IMR-90 (cell line): Measurements from ENCODE around the gene NOS1. TPM values are rescaled to one million over a fixed set of nuclear protein-coding genes. Genes with fewer than 3 reads are reported as not detected.
A peak's percentile ranks its signal among the peaks of the same experiment; 100 is the strongest.

Experiments used
- ATAC-seq: fragments of 200-7000 bp; cut with Tn5 transposase; 2 replicates; pipeline ENCODE4 v1.9.1; 2020; ENCODE audit warnings: low read depth, mild to moderate bottlenecking, moderate library complexity
- BruUV-seq: library from RNA; stranded (reverse); fragments of 400-500 nt; replicated peaks from 2 replicates; lab custom pipeline; 2021; lab: Mats Ljungman, UMichigan
- CTCF ChIA-PET: fragments of 300-600 bp; formaldehyde crosslinking; extraction: SDS; loops from one replicate; lab custom pipeline; 2021; ENCODE audit warnings: antibody characterized with exemption; lab: Yijun Ruan, JAX
- POLR2A ChIA-PET: fragments of 300-600 bp; sonication (Branson Sonifier 250); formaldehyde crosslinking; loops from one replicate; lab custom pipeline; 2022; ENCODE audit warnings: antibody characterized with exemption; ENCODE audit not compliant: unreplicated experiment; lab: Charles Lee
- DNase-seq: peaks from one replicate; pipeline ENCODE4 v3.0.0; 2013
- H2AFZ ChIP-seq: replicated peaks from 2 replicates; pipeline ENCODE3; 2013; ENCODE audit warnings: low read length, mild to moderate bottlenecking; ENCODE audit not compliant: poor library complexity
- H2AK5ac ChIP-seq: 2 replicates; pipeline ENCODE4 v1.6.1; 2013; ENCODE audit warnings: low read depth, low read length, inconsistent platforms
- H2AK9ac ChIP-seq: replicated peaks from 2 replicates; pipeline ENCODE3; 2013; ENCODE audit warnings: mild to moderate bottlenecking, low read depth, low read length, moderate library complexity; ENCODE audit not compliant: poor library complexity
- H2BK120ac ChIP-seq: 2 replicates; pipeline ENCODE4 v1.6.1; 2013; ENCODE audit warnings: low read depth, low read length, inconsistent platforms
- H2BK15ac ChIP-seq: 3 replicates; pipeline ENCODE4 v1.6.1; 2013; ENCODE audit warnings: low read depth, low read length, inconsistent platforms
- H2BK20ac ChIP-seq: 2 replicates; pipeline ENCODE4 v1.6.1; 2013; ENCODE audit warnings: low read depth, mild to moderate bottlenecking, inconsistent platforms, low read length, moderate library complexity
- H2BK5ac ChIP-seq: 2 replicates; pipeline ENCODE4 v1.6.1; 2013; ENCODE audit warnings: mild to moderate bottlenecking, low read depth, low read length, inconsistent platforms; ENCODE audit not compliant: poor library complexity, severe bottlenecking
- H3K14ac ChIP-seq: replicated peaks from 2 replicates; pipeline ENCODE4 v1.6.1; 2013; ENCODE audit warnings: low read depth, low read length, inconsistent platforms
- H3K18ac ChIP-seq: 2 replicates; pipeline ENCODE4 v1.6.1; 2013; ENCODE audit warnings: low read depth, low read length, control low read depth
- H3K23ac ChIP-seq: 2 replicates; pipeline ENCODE4 v1.6.1; 2013; ENCODE audit warnings: low read depth, low read length, inconsistent platforms
- H3K27ac ChIP-seq: 2 replicates; pipeline ENCODE4 v1.5.1; 2013; ENCODE audit warnings: mild to moderate bottlenecking, control low read depth, low read length; ENCODE audit not compliant: insufficient read depth
- H3K27me3 ChIP-seq: 2 replicates; pipeline ENCODE4 v1.6.1; 2013; ENCODE audit warnings: low read length; ENCODE audit not compliant: control insufficient read depth, insufficient read depth
- H3K36me3 ChIP-seq: 2 replicates; pipeline ENCODE4 v1.6.1; 2013; ENCODE audit warnings: low read length, mixed read lengths; ENCODE audit not compliant: control insufficient read depth, insufficient read depth
- H3K4ac ChIP-seq: 2 replicates; pipeline ENCODE4 v1.6.1; 2013; ENCODE audit warnings: low read depth, low read length, inconsistent platforms
- H3K4me1 ChIP-seq: 2 replicates; pipeline ENCODE4 v1.6.1; 2013; ENCODE audit warnings: low read length, mixed read lengths; ENCODE audit not compliant: control insufficient read depth, insufficient read depth
- H3K4me2 ChIP-seq: 2 replicates; pipeline ENCODE4 v1.6.1; 2013; ENCODE audit warnings: low read depth, mild to moderate bottlenecking, control low read depth, low read length, moderate library complexity
- H3K4me3 ChIP-seq: 2 replicates; pipeline ENCODE4 v1.5.1; 2013; ENCODE audit warnings: low read depth, mild to moderate bottlenecking, control low read depth, low read length, moderate library complexity; ENCODE audit not compliant: insufficient read depth
- H3K56ac ChIP-seq: 2 replicates; pipeline ENCODE4 v1.6.1; 2013; ENCODE audit warnings: low read length, inconsistent platforms; ENCODE audit not compliant: insufficient read depth; ENCODE audit errors: extremely low read depth
- H3K79me1 ChIP-seq, 2 experiments: 2 replicates each; pipeline ENCODE4 v1.6.1; 2013; ENCODE audit warnings: low read length in 2 of 2, inconsistent platforms in 1 of 2, low read depth in 1 of 2
- H3K9ac ChIP-seq: 2 replicates; pipeline ENCODE4 v1.6.1; 2013; ENCODE audit warnings: low read depth, low read length, control low read depth
- H3K9me1 ChIP-seq: 2 replicates; pipeline ENCODE4 v1.6.1; 2013; ENCODE audit warnings: low read length, inconsistent platforms; ENCODE audit not compliant: insufficient read depth
- H3K9me3 ChIP-seq: 2 replicates; pipeline ENCODE4 v1.6.1; 2013; ENCODE audit warnings: low read length; ENCODE audit not compliant: control insufficient read depth, insufficient read depth
- H4K20me1 ChIP-seq: 2 replicates; pipeline ENCODE4 v1.6.1; 2013; ENCODE audit warnings: low read length, inconsistent platforms; ENCODE audit not compliant: insufficient read depth
- H4K5ac ChIP-seq: 2 replicates; pipeline ENCODE4 v1.6.1; 2013; ENCODE audit warnings: mild to moderate bottlenecking, low read depth, low read length, control low read depth
- H4K8ac ChIP-seq, 2 experiments: 2 replicates each; pipeline ENCODE4 v1.6.1; 2013; ENCODE audit warnings: low read depth in 2 of 2, low read length in 2 of 2, control low read depth in 1 of 2, inconsistent platforms in 1 of 2
- H4K91ac ChIP-seq: 2 replicates; pipeline ENCODE4 v1.6.1; 2013; ENCODE audit warnings: low read depth, low read length, inconsistent platforms; ENCODE audit not compliant: insufficient read depth
- CEBPB ChIP-seq: IDR thresholded peaks from 2 replicates; pipeline ENCODE4 v1.6.1; 2012; ENCODE audit warnings: low read depth, low read length, improper control_type of control experiment
- CTCF ChIP-seq: conservative IDR thresholded peaks from 2 replicates; pipeline ENCODE4 v1.5.1; 2012; ENCODE audit warnings: mild to moderate bottlenecking, low read depth, low read length, improper control_type of control experiment
- ELK1 ChIP-seq: fragments of 150-350 bp; IDR thresholded peaks from 2 replicates; pipeline ENCODE4 v1.6.1; 2016; ENCODE audit warnings: low read depth, mild to moderate bottlenecking, low read length, moderate library complexity, borderline replicate concordance
- FOS ChIP-seq: fragments of 150-350 bp; IDR thresholded peaks from 2 replicates; pipeline ENCODE4 v1.6.1; 2016; ENCODE audit warnings: low read depth, low read length
- MAFK ChIP-seq: IDR thresholded peaks from 2 replicates; pipeline ENCODE4 v1.6.1; 2012; ENCODE audit warnings: low read depth, low read length, improper control_type of control experiment
- MAZ ChIP-seq: IDR thresholded peaks from 2 replicates; pipeline ENCODE4 v1.6.1; 2012; ENCODE audit warnings: low read depth, mild to moderate bottlenecking, low read length, improper control_type of control experiment, moderate library complexity, borderline replicate concordance
- MXI1 ChIP-seq: IDR thresholded peaks from 2 replicates; pipeline ENCODE4 v1.6.1; 2012; ENCODE audit warnings: low read depth, mild to moderate bottlenecking, low read length, moderate library complexity, borderline replicate concordance
- NFE2L2 ChIP-seq: fragments of 150-350 bp; IDR thresholded peaks from 2 replicates; pipeline ENCODE4 v1.6.1; 2016; ENCODE audit warnings: low read depth, mild to moderate bottlenecking, low read length
- RAD21 ChIP-seq: IDR thresholded peaks from 2 replicates; pipeline ENCODE4 v1.6.1; 2012; ENCODE audit warnings: low read length, improper control_type of control experiment
- WGBS, 2 experiments: methylation state at CpG; one replicate each; pipeline versions ENCODE4 v1.1.5 to v1.1.7; 2013; ENCODE audit warnings: missing lambda C conversion rate in 2 of 2; ENCODE audit not compliant: insufficient read length in 1 of 2; ENCODE audit errors: extremely low coverage in 2 of 2; 5-methylcytosine and 5-hydroxymethylcytosine counted together
- dilution Hi-C: fragments of 300-500 bp; cut with HindIII; formaldehyde crosslinking; loops from one replicate; pipeline ENCODE4 v1.14.3; 2018; ENCODE audit warnings: low sequenced_read_pairs; ENCODE audit not compliant: unreplicated experiment
- in situ Hi-C: fragments of 300-500 bp; cut with MboI; formaldehyde crosslinking; loops from 3 replicates; pipeline ENCODE4 v1.14.3; 2019; ENCODE audit warnings: low sequenced_read_pairs, inconsistent platforms, mixed read lengths
- intact Hi-C: fragments of 100-400 bp; cut with micrococcal nuclease; formaldehyde crosslinking; loops from 2 replicates; pipeline ENCODE4 v1.10.0; 2022
- polyA plus RNA-seq, 3 experiments: library from polyadenylated mRNA; depleted of rRNA; stranded (reverse); fragments of >200 nt; gene quantifications; 2 replicates each; pipeline ENCODE4 v1.2.3, GENCODE V29; 2012; ENCODE audit warnings: low replicate concordance in 1 of 3
- total RNA-seq: library from RNA; depleted of rRNA; stranded (reverse); fragments of >200 nt; gene quantifications from 2 replicates; pipeline ENCODE4 v1.2.3, GENCODE V29; 2012

Gene NOS1
- total and polyA plus RNA-seq, 2 of the 4 experiments (the other 2 are of a cell fraction), result 0.09 TPM; not detected in 1

- no peaks in the 10 kb centered on the region for H3K4me1 ChIP-seq
- peaks cover 11% of the 10 kb centered on the region for H3K36me3 ChIP-seq
- CTCF ChIA-PET, result no interaction called here
- no peak for DNase-seq
- peaks cover 9% of the 10 kb centered on the region; the same call in 1 of the 2 replicates for H4K20me1 ChIP-seq
- H3K9ac ChIP-seq, result no peak overlapping the region
- WGBS, 2 experiments, result no CpG with 5 or more reads among the region's 4 CpGs
- dilution Hi-C loops (no loop called here), in situ Hi-C loops (no loop called here), intact Hi-C loops (no loop called here)
- no peak overlapping the region for H3K4me2 ChIP-seq
- H3K79me1 ChIP-seq, result peaks cover 10 to 30% of the 10 kb centered on the region in 2 experiments
- no peaks in the 10 kb centered on the region; the same call in 1 of the 2 replicates for H3K9me1 ChIP-seq
- H3K27me3 ChIP-seq, result no peaks in the 10 kb centered on the region
- no peak overlapping the region for H3K4ac ChIP-seq
- no peak overlapping the region for H2AK9ac ChIP-seq
- no peak overlapping the region for H4K5ac ChIP-seq
- no peak overlapping the region for H3K18ac ChIP-seq
- H2BK5ac ChIP-seq, result no peak overlapping the region
- ATAC-seq, result no peak
- H2BK15ac ChIP-seq, result no peak overlapping the region
- H3K4me3 ChIP-seq, result no peak overlapping the region
- no peak overlapping the region for H4K8ac ChIP-seq
- H2BK20ac ChIP-seq, result no peak overlapping the region
- no peak overlapping the region for H4K91ac ChIP-seq
- no peak overlapping the region for H3K56ac ChIP-seq
- POLR2A ChIA-PET, result no interaction called here
- no peak overlapping the region for H3K14ac ChIP-seq
- H2AK5ac ChIP-seq, result no peak overlapping the region
- TF ChIP-seq RAD21, result no peak
- no peak for TF ChIP-seq MXI1
- no peak for TF ChIP-seq MAFK
- TF ChIP-seq NFE2L2, result no peak
- no peak for TF ChIP-seq CTCF
- no peak for TF ChIP-seq MAZ
- TF ChIP-seq CEBPB, result no peak
- TF ChIP-seq FOS, result no peak
- TF ChIP-seq ELK1, result no peak
- no peak overlapping the region for H2BK120ac ChIP-seq
- H3K23ac ChIP-seq, result no peak overlapping the region
- no TSS peak for BruUV-seq
- no peak overlapping the region for H2AFZ ChIP-seq
- peak overlapping the region; percentile 20; the same call in 1 of the 2 replicates for H3K27ac ChIP-seq
- no peaks in the 10 kb centered on the region for H3K9me3 ChIP-seq
Measured at GRCh38 chr12:117187421-117187820, 174.0 kb downstream of the NOS1 start.
